ENCODE measurements around the gene PTAFR.

GRCh38 chr1:28114844-28115243, 61.6 kb downstream of the PTAFR start:
- TF ChIP-seq CTCF (IDR thresholded peaks at IDR 0.05; ENCODE audit: low read length) = no peak
- TF ChIP-seq EZH2 (optimal IDR thresholded peaks at IDR 0.05; ENCODE audit: low read depth, low read length) = no peak
- no peak for TF ChIP-seq EZH2phosphoT487 (IDR thresholded peaks at IDR 0.05; ENCODE audit: low read length)
